Mesenchymal stem cell (in vitro differentiated cells and primary cell): ENCODE data around the gene GFOD1.

Source experiments
- DNase-seq: peaks from one replicate; pipeline ENCODE4 v3.0.0-alpha.2; 2013
- H2AFZ ChIP-seq: one replicate; pipeline ENCODE4 v1.6.1; 2013; ENCODE audit warnings: low read depth, mild to moderate bottlenecking, control low read depth, inconsistent platforms, low read length, moderate library complexity
- H2AK5ac ChIP-seq: 2 replicates; pipeline ENCODE4 v1.6.1; 2013; ENCODE audit warnings: low read length, moderate library complexity, mild to moderate bottlenecking, inconsistent platforms; ENCODE audit not compliant: severe bottlenecking
- H2BK120ac ChIP-seq: one replicate; pipeline ENCODE4 v1.6.1; 2013; ENCODE audit warnings: low read depth, mild to moderate bottlenecking, inconsistent platforms, low read length, moderate library complexity
- H2BK12ac ChIP-seq, 2 experiments: one replicate each; pipeline ENCODE4 v1.6.1; 2013; ENCODE audit warnings: inconsistent platforms in 2 of 2, low read length in 2 of 2, mild to moderate bottlenecking in 2 of 2, moderate library complexity in 2 of 2, control low read depth in 1 of 2
- H2BK15ac ChIP-seq: one replicate; pipeline ENCODE4 v1.6.1; 2013; ENCODE audit warnings: mild to moderate bottlenecking, low read depth, inconsistent platforms; ENCODE audit not compliant: poor library complexity, severe bottlenecking
- H2BK5ac ChIP-seq: 2 replicates; pipeline ENCODE4 v1.6.1; 2013; ENCODE audit warnings: low read depth, mild to moderate bottlenecking, low read length, control low read depth, inconsistent platforms; ENCODE audit not compliant: poor library complexity, severe bottlenecking
- H3K14ac ChIP-seq, 2 experiments: one replicate each; pipeline ENCODE4 v1.6.1; 2013; ENCODE audit warnings: inconsistent platforms in 2 of 2, low read length in 2 of 2, control low read depth in 1 of 2, mild to moderate bottlenecking in 1 of 2, moderate library complexity in 1 of 2
- H3K18ac ChIP-seq, 2 experiments: one replicate each; pipeline ENCODE4 v1.6.1; 2013; ENCODE audit warnings: inconsistent platforms in 2 of 2, low read length in 2 of 2, control low read depth in 1 of 2, low read depth in 1 of 2, mild to moderate bottlenecking in 1 of 2
- H3K23ac ChIP-seq, 2 experiments: one replicate each; pipeline ENCODE4 v1.6.1; 2013; ENCODE audit warnings: inconsistent platforms in 2 of 2, low read length in 2 of 2, mild to moderate bottlenecking in 2 of 2, moderate library complexity in 2 of 2, control low read depth in 1 of 2
- H3K27ac ChIP-seq: 2 replicates; pipeline ENCODE4 v1.5.1; 2013; ENCODE audit warnings: mild to moderate bottlenecking, moderate library complexity, low read length, control low read depth, inconsistent platforms; ENCODE audit not compliant: poor library complexity, severe bottlenecking
- H3K27me3 ChIP-seq, 2 experiments: 2 replicates each; pipeline versions ENCODE4 v1.6.1 to v1.7.0; 2013; ENCODE audit warnings: low read length in 2 of 2, mild to moderate bottlenecking in 2 of 2, moderate library complexity in 2 of 2, control low read depth in 1 of 2, inconsistent platforms in 1 of 2; ENCODE audit not compliant: control insufficient read depth in 1 of 2, insufficient read depth in 1 of 2
- H3K36me3 ChIP-seq, 2 experiments: 2 replicates each; pipeline versions ENCODE4 v1.6.1 to v1.7.0; 2013; ENCODE audit warnings: low read length in 2 of 2, control low read depth in 1 of 2, inconsistent platforms in 1 of 2, low read depth in 1 of 2, mild to moderate bottlenecking in 1 of 2; ENCODE audit not compliant: insufficient read depth in 2 of 2, control insufficient read depth in 1 of 2
- H3K4ac ChIP-seq, 2 experiments: one replicate each; pipeline ENCODE4 v1.6.1; 2013; ENCODE audit warnings: inconsistent platforms in 2 of 2, low read length in 2 of 2, mild to moderate bottlenecking in 2 of 2, moderate library complexity in 2 of 2, control low read depth in 1 of 2, low read depth in 1 of 2
- H3K4me1 ChIP-seq: 2 replicates; pipeline ENCODE4 v1.6.1; 2013; ENCODE audit warnings: low read depth, low read length, control low read depth; ENCODE audit not compliant: control insufficient read depth, insufficient read depth
- H3K4me2 ChIP-seq: 2 replicates; pipeline ENCODE4 v1.6.1; 2013; ENCODE audit warnings: low read length, mild to moderate bottlenecking, inconsistent platforms; ENCODE audit not compliant: poor library complexity, severe bottlenecking
- H3K4me3 ChIP-seq, 2 experiments: 2 replicates each; pipeline versions ENCODE4 v1.5.1 to v1.7.0; 2013; ENCODE audit warnings: low read length in 2 of 2, mild to moderate bottlenecking in 2 of 2, control low read depth in 1 of 2, low read depth in 1 of 2; ENCODE audit not compliant: insufficient read depth in 1 of 2
- H3K79me1 ChIP-seq: replicated peaks from 2 replicates; pipeline ENCODE4 v1.6.1; 2013; ENCODE audit warnings: mild to moderate bottlenecking, control low read depth, low read length, inconsistent platforms; ENCODE audit not compliant: poor library complexity, severe bottlenecking
- H3K9ac ChIP-seq: 2 replicates; pipeline ENCODE4 v1.7.0; 2013; ENCODE audit warnings: mild to moderate bottlenecking, low read length, moderate library complexity
- H3K9me3 ChIP-seq: 2 replicates; pipeline ENCODE4 v1.7.0; 2013; ENCODE audit warnings: mild to moderate bottlenecking, low read length; ENCODE audit not compliant: control insufficient read depth
- H4K8ac ChIP-seq: one replicate; pipeline ENCODE4 v1.6.1; 2013; ENCODE audit warnings: inconsistent platforms, mild to moderate bottlenecking, low read length, moderate library complexity
- H4K91ac ChIP-seq: one replicate; pipeline ENCODE4 v1.6.1; 2013; ENCODE audit warnings: mild to moderate bottlenecking, low read length, inconsistent platforms
- WGBS: methylation state at CpG from one replicate; pipeline ENCODE4 v1.1.7; 2013; ENCODE audit warnings: mixed read lengths; 5-methylcytosine and 5-hydroxymethylcytosine counted together

Gene GFOD1

GRCh38 chr6:13515912-13516311 lies 28.5 kb upstream of the GFOD1 start:
- Histone ChIP-seq H3K79me1 (no peaks in the 10 kb centered on the region), H3K4ac (no peak overlapping the region), H2BK5ac (no peak overlapping the region), H4K91ac (no peak overlapping the region), H3K23ac (no peak overlapping the region), H3K9me3 (peaks cover 8% of the 10 kb centered on the region), H2AK5ac (no peak overlapping the region), H3K18ac (no peak overlapping the region), H3K36me3 (no peaks in the 10 kb centered on the region), H2BK120ac (no peak overlapping the region), H3K27me3 (peaks cover 3 to 22% of the 10 kb centered on the region in 2 experiments), H2BK12ac (no peak overlapping the region), H4K8ac (no peak overlapping the region), H3K4me3 (no peak overlapping the region), H3K27ac (no peak overlapping the region), H3K9ac (no peak overlapping the region), H3K4me2 (no peak overlapping the region), H2BK15ac (no peak overlapping the region), H3K4me1 (peaks cover 3% of the 10 kb centered on the region), H3K14ac (no peak overlapping the region), H2AFZ (no peak overlapping the region)
- no peak for DNase-seq
- 100% methylated on average over 3 of the region's 3 CpGs for WGBS

DNA sequence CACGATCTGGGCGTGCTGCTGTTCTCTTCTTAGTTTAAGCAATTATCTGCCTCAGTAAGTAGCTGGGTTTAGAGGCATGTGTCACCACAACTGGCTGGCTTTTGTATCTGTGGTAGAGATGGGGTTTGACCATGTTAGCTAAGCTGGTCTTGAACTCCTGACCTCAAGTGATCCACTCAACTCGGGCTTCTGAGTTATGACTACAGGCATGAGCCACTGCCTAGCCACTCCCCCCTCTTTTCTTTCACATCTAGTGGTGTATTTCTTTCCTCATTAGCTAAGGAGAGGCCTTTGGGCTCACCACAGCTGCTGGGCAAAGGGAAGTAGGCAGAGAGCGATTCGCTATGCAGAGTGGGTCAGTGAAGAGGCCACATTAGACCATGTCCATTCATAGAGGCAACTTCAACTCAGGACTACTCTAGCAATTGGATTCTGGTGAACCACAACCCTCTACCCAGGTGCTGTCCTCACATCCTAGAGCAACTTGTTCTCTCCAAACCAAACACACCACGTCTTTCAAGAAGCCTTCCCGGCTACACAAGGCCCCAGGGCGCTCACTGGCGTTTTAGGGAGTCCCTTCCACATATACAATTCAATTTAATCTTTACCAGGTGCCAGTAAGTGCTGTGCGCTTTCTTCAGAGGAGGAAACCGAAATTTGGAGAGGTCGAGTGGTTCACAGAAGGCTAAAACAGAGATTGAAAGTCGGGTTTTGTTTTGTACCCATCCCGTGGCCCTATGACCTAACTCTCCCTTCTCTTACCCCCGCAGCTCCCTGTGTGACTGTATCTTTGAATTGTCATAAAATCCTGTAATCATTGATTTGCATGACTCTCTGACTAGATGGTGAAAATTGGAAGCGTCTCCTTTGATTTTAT lies 26.5 kb upstream of the GFOD1 start:
- H3K18ac ChIP-seq, result no peak overlapping the region
- WGBS, result 85% methylated on average over 12 of the region's 16 CpGs
- H2BK15ac ChIP-seq, result no peak overlapping the region
- H3K9me3 ChIP-seq, result peaks cover 4% of the 10 kb centered on the region
- H2BK5ac ChIP-seq, result no peak overlapping the region
- H3K23ac ChIP-seq, result no peak overlapping the region
- peaks cover 3% of the 10 kb centered on the region for H3K4me1 ChIP-seq
- H3K4me2 ChIP-seq, result no peak overlapping the region
- H4K8ac ChIP-seq, result no peak overlapping the region
- no peak overlapping the region for H2BK120ac ChIP-seq
- H3K27me3 ChIP-seq, result peaks cover 3 to 22% of the 10 kb centered on the region in 2 experiments
- H3K36me3 ChIP-seq, result no peaks in the 10 kb centered on the region
- H3K79me1 ChIP-seq, result no peaks in the 10 kb centered on the region
- no peak overlapping the region for H4K91ac ChIP-seq
- no peak overlapping the region for H3K27ac ChIP-seq
- no peak overlapping the region for H2AK5ac ChIP-seq
- H3K9ac ChIP-seq, result no peak overlapping the region
- no peak overlapping the region for H2BK12ac ChIP-seq
- H2AFZ ChIP-seq, result no peak overlapping the region
- no peak overlapping the region for H3K4ac ChIP-seq
- no peak overlapping the region for H3K4me3 ChIP-seq
- no peak overlapping the region for H3K14ac ChIP-seq
- no peak for DNase-seq

DNA sequence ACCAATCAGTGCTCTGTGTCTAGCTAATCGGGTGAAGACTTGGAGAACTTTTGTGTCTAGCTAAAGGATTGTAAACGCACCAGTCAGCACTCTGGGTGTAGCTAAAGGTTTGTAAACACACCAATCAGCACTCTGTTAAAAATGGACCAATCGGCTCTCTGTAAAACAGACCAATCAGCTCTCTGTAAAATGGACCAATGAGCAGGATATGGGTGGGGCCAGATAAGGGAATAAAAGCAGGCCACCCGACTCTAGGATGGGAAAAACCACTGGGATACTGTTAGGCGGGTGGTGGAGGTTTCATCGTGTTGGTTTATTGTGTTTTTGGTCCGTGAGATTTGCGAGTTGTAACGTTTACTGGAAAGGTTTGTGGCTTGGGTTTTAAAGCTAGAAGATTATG lies 25.5 kb upstream of the GFOD1 start:
- Histone ChIP-seq H3K27me3 (peaks cover 3 to 22% of the 10 kb centered on the region in 2 experiments), H3K23ac (no peak overlapping the region), H3K18ac (no peak overlapping the region), H3K9ac (no peak overlapping the region), H3K36me3 (no peaks in the 10 kb centered on the region), H3K9me3 (peaks cover 4% of the 10 kb centered on the region), H2AFZ (no peak overlapping the region), H4K8ac (no peak overlapping the region), H4K91ac (no peak overlapping the region), H2BK120ac (no peak overlapping the region), H3K4me1 (peaks cover 3% of the 10 kb centered on the region), H3K79me1 (no peaks in the 10 kb centered on the region), H2BK5ac (no peak overlapping the region), H3K4ac (no peak overlapping the region), H2AK5ac (no peak overlapping the region), H2BK12ac (no peak overlapping the region), H3K14ac (no peak overlapping the region), H2BK15ac (no peak overlapping the region), H3K4me3 (no peak overlapping the region), H3K4me2 (no peak overlapping the region), H3K27ac (no peak overlapping the region)
- DNase-seq, result no peak
- 88% methylated on average over 9 of the region's 9 CpGs for whole genome bisulfite sequencing

DNA sequence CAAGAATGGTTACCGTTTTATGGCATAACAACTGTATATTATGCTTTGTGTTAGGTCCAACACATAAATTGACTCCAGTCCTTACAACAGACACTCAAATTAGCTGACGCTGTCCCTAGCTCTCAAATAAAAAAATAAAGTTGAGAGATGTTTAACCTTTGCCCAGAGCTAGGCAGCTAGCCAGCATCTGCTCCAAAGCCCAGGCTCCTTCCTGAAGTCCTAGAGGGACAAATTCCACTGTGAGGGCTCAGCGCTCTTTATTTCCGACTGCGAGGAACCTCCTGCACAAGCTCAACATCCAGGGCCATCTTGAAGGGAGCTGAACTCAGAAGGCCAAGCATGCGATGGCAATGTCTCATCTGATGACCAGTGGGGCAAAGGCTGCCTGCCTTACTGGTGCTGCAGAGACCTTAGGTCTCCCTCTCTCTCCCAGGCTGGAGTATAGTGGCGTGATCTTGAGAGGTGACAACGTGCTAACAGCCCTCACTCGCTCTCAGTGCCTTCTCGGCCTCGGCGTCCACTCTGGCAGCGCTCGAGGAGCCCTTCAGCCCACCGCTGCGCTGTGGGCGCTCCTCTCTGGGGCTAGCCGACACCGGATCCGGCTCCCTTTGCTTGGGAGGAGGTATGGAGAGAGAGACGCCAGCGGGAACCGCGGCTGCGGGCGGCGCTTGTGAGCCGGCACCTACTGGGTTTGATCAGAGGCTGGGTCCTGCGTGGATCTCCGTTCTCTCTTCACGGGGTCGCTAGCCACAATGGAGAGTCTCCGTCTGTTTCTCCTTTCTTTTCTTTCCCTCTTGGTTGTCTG lies 24.7 kb upstream of the GFOD1 start:
- Histone ChIP-seq H2BK120ac (no peak overlapping the region), H4K91ac (peak overlapping the region; percentile 40), H3K27ac (no peak overlapping the region), H2AFZ (no peak overlapping the region), H3K9ac (no peak overlapping the region), H3K18ac (no peak overlapping the region), H3K36me3 (no peaks in the 10 kb centered on the region), H2AK5ac (no peak overlapping the region), H3K4ac (no peak overlapping the region), H3K79me1 (no peaks in the 10 kb centered on the region), H2BK15ac (no peak overlapping the region), H3K4me1 (peaks cover 3% of the 10 kb centered on the region), H3K4me3 (no peak overlapping the region), H3K4me2 (peak overlapping the region; percentile 42), H2BK5ac (no peak overlapping the region), H3K23ac (no peak overlapping the region), H2BK12ac (no peak overlapping the region), H3K9me3 (peaks cover 4% of the 10 kb centered on the region), H3K14ac (no peak overlapping the region), H4K8ac (no peak overlapping the region), H3K27me3 (peaks cover 3 to 22% of the 10 kb centered on the region in 2 experiments)
- DNase-seq, result no peak
- WGBS, result 88% methylated on average over 33 of the region's 33 CpGs
